HG02623 (cell line): Measurements from ENCODE around the gene ADAMTS2.
"Not testable (repeated sequence)": the region's sequence is repeated elsewhere in the genome, so short reads cannot be mapped to it uniquely, and the experiment has no call there.

Experiments
- ATAC-seq: cut with Tn5 transposase; IDR thresholded peaks from one replicate; pipeline ENCODE4 v1.9.1; 2021; ENCODE audit warnings: moderate library complexity; ENCODE audit not compliant: unreplicated experiment

Gene ADAMTS2

GRCh38 chr5:179298181-179298993 lies 46.9 kb downstream of the ADAMTS2 start:
- no peak for ATAC-seq

- ATAC-seq: no peak
These were observed 47.6 kb downstream of the ADAMTS2 start for GRCh38 chr5:179297486-179298180.

DNA sequence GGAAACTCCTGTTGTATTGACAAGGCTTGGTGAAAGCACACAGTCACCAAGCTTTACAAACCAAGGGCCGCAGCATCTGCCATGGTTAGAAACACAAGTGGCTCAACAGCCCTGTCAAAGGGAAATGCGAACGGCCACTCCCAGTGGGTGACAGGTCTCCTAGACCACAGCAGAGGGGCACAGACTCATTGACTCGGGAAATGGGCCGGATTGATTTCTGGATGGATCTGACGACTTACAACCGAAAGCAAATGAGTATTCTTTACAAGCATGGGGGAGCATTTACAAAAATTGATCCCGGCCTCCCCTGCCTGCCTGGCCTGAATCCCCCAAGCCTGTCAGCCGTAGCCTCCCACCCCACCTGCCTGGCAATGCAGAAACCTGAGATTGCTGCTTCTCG lies 48.2 kb downstream of the ADAMTS2 start:
- ATAC-seq: no peak

- no peak for ATAC-seq
These were observed 49.0 kb downstream of the ADAMTS2 start for GRCh38 chr5:179296150-179296821.

GRCh38 chr5:179295778-179296149 lies 49.5 kb downstream of the ADAMTS2 start:
- no peak for ATAC-seq

GRCh38 chr5:179294891-179295777 lies 50.1 kb downstream of the ADAMTS2 start:
- no peak for ATAC-seq

GRCh38 chr5:179294131-179294780 lies 51.0 kb downstream of the ADAMTS2 start:
- ATAC-seq: no peak

- no peak for ATAC-seq
These were observed 52.3 kb downstream of the ADAMTS2 start for GRCh38 chr5:179292681-179293635.

GRCh38 chr5:179292202-179292601 lies 53.1 kb downstream of the ADAMTS2 start:
- ATAC-seq: no peak

- no peak for ATAC-seq
These were observed 54.4 kb downstream of the ADAMTS2 start for GRCh38 chr5:179290681-179291540.

GRCh38 chr5:179289756-179290385 lies 55.4 kb downstream of the ADAMTS2 start:
- ATAC-seq: no peak

DNA sequence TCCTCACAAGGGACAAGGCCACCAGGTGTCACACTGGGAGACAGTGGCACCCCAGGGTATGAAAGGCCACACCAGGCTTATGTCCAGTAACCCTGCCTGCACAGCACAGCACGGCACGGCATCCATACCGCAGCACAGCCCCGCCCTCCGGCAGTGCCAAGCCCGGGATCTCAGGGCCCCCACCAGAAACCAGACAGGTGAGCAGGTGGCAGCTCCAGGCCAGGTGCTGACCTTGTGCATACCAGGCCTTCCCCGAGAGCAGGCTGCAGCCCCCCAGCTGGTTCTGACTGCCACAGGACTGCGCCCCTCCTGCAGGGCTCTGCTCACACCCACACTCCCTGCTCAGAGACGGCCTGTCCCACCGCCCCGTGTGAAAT lies 56.5 kb downstream of the ADAMTS2 start:
- no peak for ATAC-seq

GRCh38 chr5:179288101-179288808 lies 57.0 kb downstream of the ADAMTS2 start:
- ATAC-seq: no peak

GRCh38 chr5:179287631-179288030 lies 57.6 kb downstream of the ADAMTS2 start:
- no peak for ATAC-seq

DNA sequence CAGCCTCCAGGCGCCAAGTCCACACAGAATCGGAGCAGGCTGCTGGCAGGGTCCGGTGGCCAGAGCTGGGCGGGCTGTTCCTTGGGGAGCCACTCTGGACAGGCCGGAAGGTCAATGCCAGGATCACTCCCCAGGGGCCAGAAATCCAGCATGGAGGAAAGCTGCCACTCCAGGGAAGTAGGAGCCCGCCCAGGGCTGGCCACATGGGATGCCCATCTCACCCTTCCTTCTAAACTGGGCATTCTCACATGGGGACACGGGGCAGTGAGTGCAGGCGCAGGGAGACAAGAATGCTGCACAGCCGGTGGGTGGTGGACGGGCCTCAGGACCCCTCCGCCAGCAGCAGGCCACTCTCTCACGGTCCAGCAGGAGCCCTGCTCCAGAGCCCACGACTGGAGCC lies 58.2 kb downstream of the ADAMTS2 start:
- no peak for ATAC-seq

- ATAC-seq: not testable (repeated sequence)
These were observed 59.5 kb downstream of the ADAMTS2 start for GRCh38 chr5:179285776-179286162.
